EL (cell line): ENCODE results near the gene DIAPH2.

Experiments used
- DNase-seq: peaks from one replicate; pipeline ENCODE4 v3.0.0-alpha.2; 2016

Gene DIAPH2

DNA sequence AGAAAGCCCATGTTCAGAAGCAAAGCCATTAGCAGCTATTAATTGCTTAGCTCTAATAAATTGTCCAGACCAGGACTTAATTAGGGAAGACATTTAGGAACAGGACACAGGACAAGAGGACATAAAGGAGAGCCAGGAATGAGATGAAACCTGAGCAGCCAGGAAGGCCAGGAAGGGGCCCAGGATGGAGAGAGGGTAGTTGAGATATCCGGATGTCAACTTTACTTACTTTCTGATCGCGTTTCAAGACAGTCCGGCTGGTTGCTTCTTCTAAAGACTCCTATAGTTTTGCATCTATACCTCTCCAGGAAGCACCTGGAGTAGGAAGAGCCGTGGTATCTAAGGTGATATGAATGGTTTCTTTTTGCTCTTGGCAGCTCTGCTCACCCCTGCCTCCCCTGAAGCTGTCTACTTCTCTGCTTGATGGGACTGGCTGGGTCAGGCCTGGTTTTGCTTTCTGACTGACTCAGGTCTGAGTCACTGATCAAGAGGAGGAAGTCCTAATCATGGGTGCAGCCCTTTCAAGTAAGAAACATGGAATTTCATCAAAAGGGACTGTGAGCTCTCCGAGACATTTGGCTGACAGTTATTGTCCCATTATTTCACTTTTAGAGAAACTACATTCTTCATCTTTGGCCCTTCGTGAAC lies 932.4 kb downstream of the DIAPH2 start:
- DNase-seq: peak; percentile 69

DNA sequence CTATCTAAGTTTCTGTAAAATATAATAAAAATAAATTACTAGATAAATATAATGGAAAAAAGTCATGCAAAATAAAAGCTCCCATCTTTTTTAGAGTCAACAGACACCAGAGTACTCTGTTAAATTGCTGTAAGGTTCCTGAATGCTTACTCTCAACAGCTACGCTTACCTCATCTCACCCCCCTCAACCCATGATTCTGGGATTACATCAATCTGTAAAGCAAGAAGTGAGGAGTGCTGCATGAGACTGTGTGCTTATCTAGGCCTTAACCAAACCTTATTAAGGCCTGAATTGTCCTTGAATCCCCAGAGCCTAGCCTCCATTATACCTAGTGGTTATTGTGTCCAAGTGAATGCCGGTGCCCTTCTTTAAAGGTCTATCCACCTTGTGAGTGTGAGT lies 934.9 kb downstream of the DIAPH2 start:
- no peak for DNase-seq

DNA sequence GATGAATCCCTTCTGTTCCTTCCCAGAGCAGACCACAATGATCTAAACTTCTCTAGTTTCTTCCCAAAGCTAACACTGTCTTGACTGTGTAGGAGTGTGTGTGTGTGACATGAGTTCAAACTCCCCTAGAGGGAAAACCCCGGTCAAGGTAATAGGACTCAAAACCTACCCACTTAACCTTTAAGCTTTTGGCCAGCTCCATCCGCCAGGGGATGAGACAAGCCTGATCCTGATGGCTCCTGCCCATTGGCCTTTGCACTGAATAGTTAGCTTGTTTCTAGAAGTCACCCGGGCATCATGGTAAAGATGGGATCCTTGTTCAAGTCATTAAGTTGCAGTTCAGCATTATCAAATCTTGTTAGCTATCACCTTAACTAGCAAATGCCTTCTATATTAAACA lies 937.5 kb downstream of the DIAPH2 start:
- DNase-seq: no peak

DNA sequence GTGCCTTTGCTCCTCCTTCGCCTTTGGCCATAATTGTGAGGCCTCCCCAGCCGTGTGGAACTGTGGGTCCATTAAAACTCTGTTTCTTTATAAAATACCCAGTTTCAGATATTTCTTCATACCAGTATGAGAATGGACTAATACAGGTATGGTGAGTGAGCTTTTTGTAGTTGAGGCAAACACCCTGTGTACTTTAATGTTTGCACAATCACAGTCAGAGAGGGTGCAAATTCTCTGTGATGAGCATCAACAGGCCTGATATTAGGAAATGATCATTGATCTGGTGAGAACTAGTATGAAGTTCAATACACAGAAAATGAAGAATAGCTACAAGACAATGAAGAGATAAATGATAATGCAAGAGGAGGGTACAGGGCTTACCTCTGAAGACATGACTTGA lies 943.7 kb downstream of the DIAPH2 start:
- DNase-seq: no peak

DNA sequence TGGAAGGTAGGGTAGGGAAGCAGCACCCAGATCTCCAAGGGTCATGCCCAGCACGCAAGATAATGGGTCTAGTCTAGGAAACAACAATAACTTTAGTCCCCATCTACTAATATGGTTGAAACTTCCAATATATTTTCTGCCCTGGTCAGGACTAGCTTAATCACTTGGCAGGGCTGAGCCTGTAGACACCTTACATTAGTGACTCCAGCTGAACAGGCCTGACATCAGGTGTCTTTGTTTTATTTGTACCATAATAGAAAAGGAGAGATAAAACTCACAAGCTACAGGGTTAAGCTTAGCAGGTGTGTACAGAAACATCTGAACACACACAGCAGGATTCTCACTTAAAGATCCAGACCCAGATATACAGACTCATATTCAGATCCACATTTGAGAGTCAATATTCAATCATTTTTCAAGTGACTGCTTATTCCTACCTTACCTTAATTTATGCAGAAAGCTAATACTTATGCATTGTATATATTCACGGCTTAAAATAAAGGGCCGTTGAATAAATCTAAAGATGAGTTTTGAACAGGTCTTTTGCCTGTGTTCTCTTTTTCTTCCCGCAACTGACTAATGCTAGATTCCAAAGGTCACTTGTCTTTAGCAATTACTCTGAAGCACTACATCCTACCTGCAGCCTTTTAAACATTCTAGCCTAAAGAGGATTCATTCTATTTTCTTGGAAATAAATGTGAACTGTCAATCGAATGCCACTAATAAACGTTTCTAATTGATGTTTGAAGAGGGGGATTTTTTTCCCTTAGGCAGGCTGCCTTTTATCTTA lies 944.4 kb downstream of the DIAPH2 start:
- DNase-seq: no peak

DNA sequence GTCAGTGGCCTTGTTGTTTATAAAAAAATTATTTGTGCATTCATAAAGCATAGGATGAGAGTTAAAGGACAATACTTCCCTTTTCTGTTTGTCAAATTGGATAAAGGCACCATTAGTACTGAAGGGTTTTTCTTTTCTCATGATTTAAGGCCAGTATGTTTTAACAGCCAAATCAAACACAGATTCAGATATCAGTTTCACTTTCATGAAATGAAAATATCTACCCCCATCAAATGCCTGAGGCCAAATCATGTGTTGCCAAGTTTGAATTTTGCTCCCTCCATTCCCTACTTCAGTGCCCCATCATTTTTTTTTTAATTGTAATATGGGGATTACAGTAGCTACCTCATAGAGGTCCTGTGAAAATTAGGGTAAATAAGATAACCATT lies 944.9 kb downstream of the DIAPH2 start:
- no peak for DNase-seq

DNA sequence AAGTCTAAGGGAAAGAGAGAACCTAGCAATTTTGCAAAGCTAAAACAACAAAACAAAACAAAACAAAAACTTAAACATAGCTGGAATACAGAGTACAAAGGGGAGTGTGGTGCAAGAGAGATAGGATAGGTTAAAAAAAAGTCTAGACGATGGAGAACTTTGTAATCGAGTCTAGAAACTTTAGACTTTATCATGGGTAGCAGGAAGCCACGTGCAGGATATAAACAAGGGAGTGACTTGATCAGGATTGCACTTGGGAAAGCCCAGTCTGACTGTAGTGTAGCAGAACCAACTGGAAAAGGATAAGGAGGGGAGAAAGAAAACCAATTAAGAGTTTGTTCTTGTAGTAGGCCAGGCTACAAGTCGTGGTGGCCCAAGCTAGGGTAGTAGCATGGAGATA lies 949.2 kb downstream of the DIAPH2 start:
- DNase-seq: no peak

DNA sequence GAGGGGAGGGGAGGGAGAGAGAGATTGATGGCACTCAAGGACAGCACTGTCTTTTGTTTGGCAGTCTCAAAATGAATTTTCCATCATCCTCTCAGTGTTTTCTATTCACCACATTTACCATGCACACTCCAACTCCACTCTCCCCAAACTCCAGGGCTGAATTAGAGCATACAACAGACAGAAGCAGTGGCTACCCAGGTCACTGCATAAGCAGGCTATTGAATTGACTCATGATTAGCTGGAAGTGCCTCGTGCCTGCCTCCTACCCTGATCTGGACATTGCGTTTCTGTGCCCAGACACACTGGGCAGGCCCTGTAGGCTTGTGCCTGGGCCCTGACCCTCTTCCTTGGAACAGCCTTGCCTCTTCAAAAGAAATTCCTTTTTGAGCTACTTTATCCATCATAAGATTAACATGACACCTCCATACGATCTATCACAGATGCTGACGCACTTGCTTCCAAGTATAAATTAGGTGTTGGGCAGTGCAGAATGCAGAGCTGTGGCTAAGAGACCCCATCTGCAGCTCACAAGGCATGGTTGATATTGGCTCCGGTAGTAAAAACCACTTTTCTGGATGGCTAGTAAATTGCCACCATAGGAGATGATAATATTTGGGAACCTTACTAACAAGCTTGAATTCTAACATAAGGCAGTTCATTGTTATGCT lies 952.0 kb downstream of the DIAPH2 start:
- DNase-seq: no peak

DNA sequence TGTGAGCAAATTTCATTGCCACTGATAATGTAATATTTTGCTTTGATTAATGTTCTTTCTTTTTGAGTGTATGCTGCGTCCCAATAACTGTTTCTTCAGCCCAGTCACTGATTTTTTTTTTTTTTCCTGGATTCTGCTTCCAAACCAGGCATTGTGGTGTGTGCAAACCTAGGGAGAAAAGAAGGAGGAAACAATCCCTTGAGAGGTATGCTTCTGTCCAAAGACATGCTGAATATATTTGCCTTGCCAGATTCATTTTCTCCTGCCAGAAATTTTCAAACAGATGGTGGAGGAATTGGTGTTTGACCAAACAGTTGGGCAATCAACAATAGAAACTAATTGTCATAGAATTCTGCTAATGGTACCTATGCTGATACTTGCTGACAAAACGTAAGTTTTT lies 952.6 kb downstream of the DIAPH2 start:
- DNase-seq: no peak

DNA sequence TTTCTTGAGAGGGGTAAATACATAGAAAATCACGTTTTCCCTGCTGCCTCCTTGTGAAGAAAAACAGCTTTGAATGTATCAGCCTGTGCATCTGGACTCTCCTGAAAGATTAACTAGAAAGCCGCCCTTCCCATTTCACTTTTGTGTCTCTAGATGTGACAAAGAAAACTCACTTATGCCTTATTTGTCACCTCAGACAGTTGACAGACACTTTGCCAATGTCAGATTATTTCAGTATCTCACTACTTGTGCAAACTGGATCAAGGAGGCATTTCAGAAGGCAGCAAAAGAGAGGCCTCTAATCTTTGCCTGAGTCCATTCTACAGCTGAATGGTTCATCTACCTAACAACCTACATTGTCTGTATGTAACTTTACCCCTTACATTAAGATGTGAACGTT lies 954.0 kb downstream of the DIAPH2 start:
- DNase-seq: no peak

DNA sequence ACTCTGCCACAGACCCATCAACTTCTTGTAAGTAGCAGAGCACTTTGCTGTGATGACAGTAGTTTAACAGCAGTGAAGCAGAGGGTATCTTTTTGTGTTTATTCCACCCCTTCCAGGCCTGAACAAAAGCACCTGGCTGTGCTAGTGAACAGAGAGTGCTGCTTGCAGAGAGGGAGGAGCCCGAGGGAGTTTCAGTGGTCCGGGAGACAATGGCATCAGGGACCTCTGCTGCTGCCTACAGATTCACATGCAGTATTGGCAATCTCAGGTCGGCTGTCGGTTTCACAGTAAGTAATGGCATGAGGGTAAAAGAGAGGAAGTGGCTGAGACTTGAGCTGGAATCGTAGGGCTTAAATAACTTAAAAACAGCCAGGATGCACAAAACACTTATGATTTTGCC lies 954.9 kb downstream of the DIAPH2 start:
- no peak for DNase-seq
